ENCODE results near the gene ZNF234. TPM values are rescaled to one million over a fixed set of nuclear protein-coding genes. Genes with fewer than 3 reads are reported as not detected.

ZNF234 gene
- total and polyA plus RNA-seq, 2 of the 4 experiments (the other 2 are of a cell fraction), result 4.0 to 15.8 TPM

GRCh38 chr19:44204772-44205171 lies 63.4 kb downstream of the ZNF234 start:
- Histone ChIP-seq H4K8ac (ENCODE audit: low read depth in 2 of 2, low read length in 2 of 2) (no peak overlapping the region), H4K20me1 (ENCODE audit: insufficient read depth, low read length) (no peaks in the 10 kb centered on the region), H2AK5ac (ENCODE audit: low read depth, low read length) (no peak overlapping the region), H4K91ac (ENCODE audit: insufficient read depth, low read depth, low read length) (no peak overlapping the region), H2BK15ac (ENCODE audit: low read depth, low read length) (no peak overlapping the region), H3K36me3 (ENCODE audit: control insufficient read depth, insufficient read depth, low read length) (no peaks in the 10 kb centered on the region), H3K4ac (ENCODE audit: low read depth, low read length) (no peak overlapping the region), H3K9me1 (ENCODE audit: insufficient read depth, low read length) (no peaks in the 10 kb centered on the region), H2AFZ (replicated peaks; ENCODE audit: low read length, poor library complexity) (no peak overlapping the region), H3K27me3 (ENCODE audit: control insufficient read depth, insufficient read depth, low read length) (no peaks in the 10 kb centered on the region), H3K4me2 (ENCODE audit: low read depth, low read length) (no peak overlapping the region), H3K27ac (ENCODE audit: insufficient read depth, low read length) (no peak overlapping the region), H2BK120ac (ENCODE audit: low read depth, low read length) (no peak overlapping the region), H3K56ac (ENCODE audit: extremely low read depth, insufficient read depth, low read length) (no peak overlapping the region), H3K23ac (ENCODE audit: low read depth, low read length) (no peak overlapping the region), H3K14ac (replicated peaks; ENCODE audit: low read depth, low read length) (no peak overlapping the region), H3K18ac (ENCODE audit: low read depth, low read length) (no peak overlapping the region), H4K5ac (ENCODE audit: low read depth, low read length) (no peak overlapping the region), H3K4me1 (ENCODE audit: control insufficient read depth, insufficient read depth, low read length) (no peaks in the 10 kb centered on the region), H3K9me3 (ENCODE audit: control insufficient read depth, insufficient read depth, low read length) (no peaks in the 10 kb centered on the region), H3K4me3 (ENCODE audit: insufficient read depth, low read depth, low read length) (no peak overlapping the region), H3K79me1 (ENCODE audit: low read depth in 1 of 2, low read length in 2 of 2) (peaks cover 2 to 4% of the 10 kb centered on the region in 2 experiments; a peak in 2 of 4 replicates), H2BK20ac (ENCODE audit: low read depth, low read length) (no peak overlapping the region), H2BK5ac (ENCODE audit: low read depth, low read length, poor library complexity, severe bottlenecking) (no peak overlapping the region), H2AK9ac (replicated peaks; ENCODE audit: low read depth, low read length, poor library complexity) (no peak overlapping the region), H3K9ac (ENCODE audit: low read depth, low read length) (no peak overlapping the region)
- ChIA-PET POLR2A (ENCODE audit: unreplicated experiment) (no interaction called here), CTCF (no interaction called here)
- dilution Hi-C loops (cut with HindIII; ENCODE audit: low sequenced_read_pairs, unreplicated experiment), result no loop called here
- in situ Hi-C loops (cut with MboI; ENCODE audit: low sequenced_read_pairs), result no loop called here
- intact Hi-C loops (cut with micrococcal nuclease), result no loop called here
- WGBS, 2 experiments (ENCODE audit: extremely low coverage in 2 of 2, insufficient read length in 1 of 2), result no CpG with 5 or more reads among the region's 2 CpGs
- no peak for TF ChIP-seq MAFK (IDR thresholded peaks at IDR 0.05; ENCODE audit: low read depth, low read length)
- no TSS peak for BruUV-seq (replicated peaks)
- DNase-seq (no peak), ATAC-seq (ENCODE audit: low read depth) (no peak)

Measured in IMR-90 (cell line).